Measurements from ENCODE around the gene EDN3. TPM values are rescaled to one million over a fixed set of nuclear protein-coding genes. Genes with fewer than 3 reads are reported as not detected.

Gene EDN3
- total and polyA plus RNA-seq, 2 of the 8 experiments (the other 6 are each of a cell fraction or from before 2014, with no cell fraction given) = 0.17 to 0.38 TPM

GRCh38 chr20:59365611-59366285 lies 65.3 kb downstream of the EDN3 start:
- CTCF ChIA-PET (ENCODE audit: partially characterized antibody) = interaction anchor here (0.8 to 1.4 kb wide), 3 partner anchors 10 to 144 kb away, joined by 3 to 4 read pairs (median 3); no protein-coding TSS in a partner anchor
- H3K27me3 ChIP-seq (replicated peaks in 1 of 4; ENCODE audit: control insufficient read depth in 3 of 4, extremely low read depth in 1 of 4, insufficient read depth in 3 of 4, low read length in 3 of 4) = no peaks in the 10 kb centered on the region; a peak in 2 of 7 replicates
- no peak overlapping the region for H2BK20ac ChIP-seq (ENCODE audit: low read length)
- no peak overlapping the region for H3K14ac ChIP-seq (ENCODE audit: insufficient read length)
- H3K79me1 ChIP-seq (ENCODE audit: low read depth, low read length) = no peaks in the 10 kb centered on the region
- POLR2A ChIA-PET (ENCODE audit: partially characterized antibody) = interaction anchor here (0.5 kb wide), 1 partner anchor 1325 kb away, joined by 6 read pairs; no protein-coding TSS in a partner anchor
- DNase-seq (ENCODE audit: low read depth in 1 of 2, low spot score in 2 of 2) = no peak
- H3K4me1 ChIP-seq (replicated peaks in 1 of 4; ENCODE audit: control insufficient read depth in 3 of 4, insufficient read depth in 4 of 4, low read length in 3 of 4) = peaks cover 0 to 4% (median 3%) of the 10 kb centered on the region in 4 experiments; a peak in 4 of 7 replicates
- no peak overlapping the region for H3K4me3 ChIP-seq (ENCODE audit: extremely low read depth in 1 of 4, insufficient read depth in 2 of 4, low read depth in 3 of 4, low read length in 4 of 4)
- FAIRE-seq = no peak
- no peak overlapping the region for H4K8ac ChIP-seq (ENCODE audit: extremely low read depth, insufficient read depth, low read length)
- no peak overlapping the region for H3K4ac ChIP-seq (replicated peaks; ENCODE audit: insufficient read length, low read depth, low read length)
- H2BK12ac ChIP-seq (ENCODE audit: low read depth, low read length) = no peak overlapping the region
- no peak overlapping the region for H3K18ac ChIP-seq (ENCODE audit: extremely low read depth, low read length)
- H4K91ac ChIP-seq (replicated peaks; ENCODE audit: insufficient read length, low read length) = no peak overlapping the region
- H3K9ac ChIP-seq (replicated peaks in 1 of 4; ENCODE audit: extremely low read depth in 1 of 4, low read depth in 3 of 4, low read length in 3 of 4) = no peak overlapping the region
- H3K36me3 ChIP-seq (ENCODE audit: control insufficient read depth in 2 of 4, insufficient read depth in 4 of 4, low read length in 3 of 4) = no peaks in the 10 kb centered on the region
- H3K79me2 ChIP-seq (ENCODE audit: control insufficient read depth in 1 of 2, insufficient read depth in 2 of 2, low read length in 2 of 2) = no peaks in the 10 kb centered on the region
- H3K4me2 ChIP-seq (ENCODE audit: insufficient read depth in 1 of 2, low read depth in 2 of 2, low read length in 2 of 2) = no peak overlapping the region
- H2AK5ac ChIP-seq (ENCODE audit: low read depth, low read length) = no peak overlapping the region
- H2BK15ac ChIP-seq (ENCODE audit: low read length) = no peak overlapping the region
- 91% methylated on average over 24 of the region's 24 CpGs; no CpG with 5 or more reads in 1 of the 2 experiments for WGBS, 2 experiments (ENCODE audit: extremely low coverage in 1 of 2, insufficient coverage in 1 of 2, insufficient read length in 1 of 2, insufficient replicate concordance in 2 of 2, low coverage in 1 of 2, low lambda C conversion rate in 2 of 2, missing lambda C conversion rate in 1 of 2)
- H3K56ac ChIP-seq (replicated peaks; ENCODE audit: insufficient read length, low read depth, low read length) = no peak overlapping the region
- H2BK120ac ChIP-seq (replicated peaks; ENCODE audit: low read depth, low read length) = no peak overlapping the region
- H2AFZ ChIP-seq (ENCODE audit: low read length) = no peak overlapping the region
- no peaks in the 10 kb centered on the region for H3K9me3 ChIP-seq (ENCODE audit: insufficient read depth in 2 of 2, low read depth in 1 of 2, low read length in 1 of 2)
- H3K23ac ChIP-seq (ENCODE audit: insufficient read length) = no peak overlapping the region
- H3K23me2 ChIP-seq (ENCODE audit: low read depth, low read length) = peaks cover 5% of the 10 kb centered on the region; the same call in 1 of the 2 replicates
- H4K5ac ChIP-seq (ENCODE audit: insufficient read length, low read depth, low read length) = no peak overlapping the region
- H2BK5ac ChIP-seq (ENCODE audit: low read depth, low read length) = no peak overlapping the region
- no peak overlapping the region for H3K27ac ChIP-seq (ENCODE audit: low read depth, low read length)
- H4K20me1 ChIP-seq (replicated peaks in 1 of 2; ENCODE audit: control insufficient read depth in 1 of 2, insufficient read depth in 2 of 2, low read length in 2 of 2) = no peaks in the 10 kb centered on the region
- TF ChIP-seq CREB1 (IDR thresholded peaks at IDR 0.05) (no peak), TAF7 (optimal IDR thresholded peaks at IDR 0.05; ENCODE audit: borderline replicate concordance, low read depth, low read length) (no peak), SP2 (IDR thresholded peaks at IDR 0.05; ENCODE audit: low read length) (no peak), CHD1 (IDR thresholded peaks at IDR 0.05; ENCODE audit: low read depth, low read length) (no peak), E2F6 (IDR thresholded peaks at IDR 0.05) (no peak), SIN3A (conservative IDR thresholded peaks at IDR 0.05 in 1 of 2, IDR thresholded peaks at IDR 0.05 in 1 of 2; ENCODE audit: low read depth in 1 of 2, low read length in 2 of 2) (no peak), SAP30 (IDR thresholded peaks at IDR 0.05; ENCODE audit: insufficient read depth, insufficient replicate concordance, low read length) (no peak), RXRA (IDR thresholded peaks at IDR 0.05; ENCODE audit: insufficient read depth, low read depth, low read length) (no peak), HDAC6 (IDR thresholded peaks at IDR 0.05; ENCODE audit: low read depth, low read length) (no peak), BRCA1 (IDR thresholded peaks at IDR 0.05; ENCODE audit: low read depth, low read length) (no peak), TBP (IDR thresholded peaks at IDR 0.05; ENCODE audit: low read depth, low read length) (no peak), RBBP5 (IDR thresholded peaks at IDR 0.05; ENCODE audit: borderline replicate concordance, low read depth, low read length) (no peak)
